ENCODE results near the gene AHCYL2.
"Not testable (repeated sequence)": the region's sequence is repeated elsewhere in the genome, so short reads cannot be mapped to it uniquely, and the experiment has no call there.

Gene AHCYL2

GRCh38 chr7:129361771-129362170 lies 136.9 kb downstream of the AHCYL2 start:
- TF ChIP-seq JUND (IDR thresholded peaks at IDR 0.05; ENCODE audit: low read depth) = no peak
- no peak for DNase-seq (ENCODE audit: low read depth in 1 of 2, low spot score in 1 of 2)
- in situ Hi-C loops (cut with HindIII; ENCODE audit: low pct_unique_long_range_greater_than_20kb, low sequenced_read_pairs) = no loop called here

- in situ Hi-C loops (cut with HindIII; ENCODE audit: low pct_unique_long_range_greater_than_20kb, low sequenced_read_pairs) = no loop called here
- no peak for DNase-seq (ENCODE audit: low read depth in 1 of 2, low spot score in 1 of 2)
- TF ChIP-seq JUND (IDR thresholded peaks at IDR 0.05; ENCODE audit: low read depth) = no peak
Measured at GRCh38 chr7:129362496-129362895, 137.7 kb downstream of the AHCYL2 start.

- in situ Hi-C loops (cut with HindIII; ENCODE audit: low pct_unique_long_range_greater_than_20kb, low sequenced_read_pairs) = no loop called here
- no peak for TF ChIP-seq JUND (IDR thresholded peaks at IDR 0.05; ENCODE audit: low read depth)
- no peak for DNase-seq (ENCODE audit: low read depth in 1 of 2, low spot score in 1 of 2)
Measured at GRCh38 chr7:129367349-129367699, 142.5 kb downstream of the AHCYL2 start.

- DNase-seq (ENCODE audit: low read depth in 1 of 2, low spot score in 1 of 2) = peak; percentile 29 to 70
- TF ChIP-seq JUND (IDR thresholded peaks at IDR 0.05; ENCODE audit: low read depth) = no peak
- in situ Hi-C loops (cut with HindIII; ENCODE audit: low pct_unique_long_range_greater_than_20kb, low sequenced_read_pairs) = no loop called here
Measured at GRCh38 chr7:129367700-129368388, 143.0 kb downstream of the AHCYL2 start.

GRCh38 chr7:129368389-129368986 lies 143.7 kb downstream of the AHCYL2 start:
- no peak for TF ChIP-seq JUND (IDR thresholded peaks at IDR 0.05; ENCODE audit: low read depth)
- in situ Hi-C loops (cut with HindIII; ENCODE audit: low pct_unique_long_range_greater_than_20kb, low sequenced_read_pairs) = no loop called here
- DNase-seq (ENCODE audit: low read depth in 1 of 2, low spot score in 1 of 2) = no peak

- DNase-seq (ENCODE audit: low read depth in 1 of 2, low spot score in 1 of 2); in situ Hi-C loops (cut with HindIII; ENCODE audit: low pct_unique_long_range_greater_than_20kb, low sequenced_read_pairs): not testable (repeated sequence)
Measured at GRCh38 chr7:129369447-129369846, 144.6 kb downstream of the AHCYL2 start.

GRCh38 chr7:129370812-129371211 lies 146.0 kb downstream of the AHCYL2 start:
- DNase-seq (ENCODE audit: low read depth in 1 of 2, low spot score in 1 of 2) = no peak
- in situ Hi-C loops (cut with HindIII; ENCODE audit: low pct_unique_long_range_greater_than_20kb, low sequenced_read_pairs) = no loop called here
- TF ChIP-seq JUND (IDR thresholded peaks at IDR 0.05; ENCODE audit: low read depth) = no peak

- TF ChIP-seq JUND (IDR thresholded peaks at IDR 0.05; ENCODE audit: low read depth) = no peak
- no peak for DNase-seq (ENCODE audit: low read depth in 1 of 2, low spot score in 1 of 2)
- in situ Hi-C loops (cut with HindIII; ENCODE audit: low pct_unique_long_range_greater_than_20kb, low sequenced_read_pairs) = no loop called here
Measured at GRCh38 chr7:129371487-129371886, 146.7 kb downstream of the AHCYL2 start.

- TF ChIP-seq JUND (IDR thresholded peaks at IDR 0.05; ENCODE audit: low read depth) = no peak
- in situ Hi-C loops (cut with HindIII; ENCODE audit: low pct_unique_long_range_greater_than_20kb, low sequenced_read_pairs) = no loop called here
- no peak for DNase-seq (ENCODE audit: low read depth in 1 of 2, low spot score in 1 of 2)
Measured at GRCh38 chr7:129373651-129374428, 149.0 kb downstream of the AHCYL2 start.

GRCh38 chr7:129375141-129375938 lies 150.5 kb downstream of the AHCYL2 start:
- in situ Hi-C loops (cut with HindIII; ENCODE audit: low pct_unique_long_range_greater_than_20kb, low sequenced_read_pairs) = no loop called here
- TF ChIP-seq JUND (IDR thresholded peaks at IDR 0.05; ENCODE audit: low read depth) = no peak
- DNase-seq (ENCODE audit: low read depth in 1 of 2, low spot score in 1 of 2) = no peak

GRCh38 chr7:129376076-129376777 lies 151.4 kb downstream of the AHCYL2 start:
- DNase-seq (ENCODE audit: low read depth in 1 of 2, low spot score in 1 of 2) = peak; percentile 16 to 41
- in situ Hi-C loops (cut with HindIII; ENCODE audit: low pct_unique_long_range_greater_than_20kb, low sequenced_read_pairs) = no loop called here
- TF ChIP-seq JUND (IDR thresholded peaks at IDR 0.05; ENCODE audit: low read depth) = no peak
